Neural progenitor cell (in vitro differentiated cells): Measurements from ENCODE around the gene GABRD.

Source experiments
- EZH2 ChIP-seq: fragments of 200-600 bp; sonication (generic); IDR thresholded peaks from 2 replicates; pipeline ENCODE4 v1.6.1; 2017; ENCODE audit warnings: antibody characterized with exemption, mild to moderate bottlenecking, moderate library complexity
- TF ChIP-seq, protein P1 (sequence below): fragments of 200-600 bp; sonication (generic); IDR thresholded peaks from 2 replicates; pipeline ENCODE4 v1.5.1; 2017; ENCODE audit warnings: antibody characterized with exemption, mild to moderate bottlenecking

DNA sequence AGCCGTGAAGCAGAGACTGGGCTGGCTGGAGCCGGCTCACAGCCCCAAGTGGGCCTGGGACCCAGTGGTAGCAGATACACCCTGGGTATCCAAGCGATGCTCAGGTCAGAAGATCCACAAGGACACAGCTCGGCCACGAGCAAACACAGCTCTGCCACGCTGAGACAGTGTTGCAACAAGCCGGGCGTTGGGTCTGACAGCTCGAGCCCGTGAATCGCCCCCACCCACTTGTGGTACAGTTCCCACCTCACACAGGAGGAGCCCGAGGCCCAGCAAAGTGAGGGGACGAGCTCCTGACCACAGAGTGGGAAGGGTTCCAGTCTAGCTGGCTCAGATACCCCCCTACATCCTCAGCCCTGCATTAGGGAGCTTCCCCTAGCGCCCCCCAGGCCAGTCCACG is 22.2 kb downstream of the GABRD start:
- TF ChIP-seq, protein P1, sequence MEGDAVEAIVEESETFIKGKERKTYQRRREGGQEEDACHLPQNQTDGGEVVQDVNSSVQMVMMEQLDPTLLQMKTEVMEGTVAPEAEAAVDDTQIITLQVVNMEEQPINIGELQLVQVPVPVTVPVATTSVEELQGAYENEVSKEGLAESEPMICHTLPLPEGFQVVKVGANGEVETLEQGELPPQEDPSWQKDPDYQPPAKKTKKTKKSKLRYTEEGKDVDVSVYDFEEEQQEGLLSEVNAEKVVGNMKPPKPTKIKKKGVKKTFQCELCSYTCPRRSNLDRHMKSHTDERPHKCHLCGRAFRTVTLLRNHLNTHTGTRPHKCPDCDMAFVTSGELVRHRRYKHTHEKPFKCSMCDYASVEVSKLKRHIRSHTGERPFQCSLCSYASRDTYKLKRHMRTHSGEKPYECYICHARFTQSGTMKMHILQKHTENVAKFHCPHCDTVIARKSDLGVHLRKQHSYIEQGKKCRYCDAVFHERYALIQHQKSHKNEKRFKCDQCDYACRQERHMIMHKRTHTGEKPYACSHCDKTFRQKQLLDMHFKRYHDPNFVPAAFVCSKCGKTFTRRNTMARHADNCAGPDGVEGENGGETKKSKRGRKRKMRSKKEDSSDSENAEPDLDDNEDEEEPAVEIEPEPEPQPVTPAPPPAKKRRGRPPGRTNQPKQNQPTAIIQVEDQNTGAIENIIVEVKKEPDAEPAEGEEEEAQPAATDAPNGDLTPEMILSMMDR: no peak
- TF ChIP-seq EZH2: no peak
